Progenitor cell of endocrine pancreas (in vitro differentiated cells): ENCODE results near the gene POM121L2. TPM values are rescaled to one million over a fixed set of nuclear protein-coding genes. Genes with fewer than 3 reads are reported as not detected.

Source experiments
- DNase-seq: peaks from one replicate; pipeline ENCODE4 v3.0.0; 2021; ENCODE audit warnings: low spot score; ENCODE audit not compliant: unreplicated experiment
- H3K27ac Mint-ChIP-seq: 2 replicates; pipeline ENCODE4 v1.8.0; 2021; ENCODE audit warnings: mild to moderate bottlenecking, moderate library complexity, mixed read lengths
- H3K27me3 Mint-ChIP-seq: 2 replicates; pipeline ENCODE4 v1.8.0; 2021; ENCODE audit warnings: mixed read lengths
- H3K36me3 Mint-ChIP-seq: 2 replicates; pipeline ENCODE4 v1.8.0; 2022; ENCODE audit warnings: mixed read lengths; ENCODE audit not compliant: insufficient read depth
- H3K4me1 Mint-ChIP-seq: 2 replicates; pipeline ENCODE4 v1.8.0; 2021; ENCODE audit warnings: low read depth, mixed read lengths
- H3K4me3 Mint-ChIP-seq: 2 replicates; pipeline ENCODE4 v1.8.0; 2021; ENCODE audit warnings: low read depth, mild to moderate bottlenecking, moderate library complexity, mixed read lengths
- H3K9me3 Mint-ChIP-seq: 2 replicates; pipeline ENCODE4 v1.8.0; 2021; ENCODE audit warnings: low read depth, mixed read lengths
- CTCF ChIP-seq: fragments of 200-600 bp; sonication (generic); IDR thresholded peaks from one replicate; pipeline ENCODE4 v1.5.0; 2021; ENCODE audit warnings: antibody characterized with exemption, mild to moderate bottlenecking; ENCODE audit not compliant: unreplicated experiment
- total RNA-seq: library from RNA; stranded (reverse); gene quantifications from 2 replicates; pipeline ENCODE4 v1.2.1, GENCODE V29; 2021

Gene POM121L2
- total RNA-seq, 1 donor from 2014 or later: not detected

GRCh38 chr6:27318973-27319372 is 6.9 kb upstream of the POM121L2 start:
- no peaks in the 10 kb centered on the region for H3K36me3 Mint-ChIP-seq
- DNase-seq: no peak
- H3K4me3 Mint-ChIP-seq: no peak overlapping the region
- no peak overlapping the region for H3K27ac Mint-ChIP-seq
- no peak for TF ChIP-seq CTCF
- peaks cover 21% of the 10 kb centered on the region for H3K27me3 Mint-ChIP-seq
- H3K4me1 Mint-ChIP-seq: peaks cover 2% of the 10 kb centered on the region
- no peaks in the 10 kb centered on the region for H3K9me3 Mint-ChIP-seq

GRCh38 chr6:27314046-27314445 is 2.0 kb upstream of the POM121L2 start:
- Mint-ChIP-seq H3K4me1 (peaks cover 2% of the 10 kb centered on the region), H3K36me3 (no peaks in the 10 kb centered on the region), H3K27me3 (peaks cover 51% of the 10 kb centered on the region), H3K4me3 (no peak overlapping the region), H3K9me3 (peaks cover 5% of the 10 kb centered on the region), H3K27ac (no peak overlapping the region)
- TF ChIP-seq CTCF: no peak
- DNase-seq: no peak

GRCh38 chr6:27312950-27313271 is 838 bp upstream of the POM121L2 start:
- TF ChIP-seq CTCF: no peak
- Mint-ChIP-seq H3K27ac (no peak overlapping the region), H3K36me3 (no peaks in the 10 kb centered on the region), H3K4me3 (peak overlapping the region; percentile 79), H3K27me3 (peaks cover 60% of the 10 kb centered on the region), H3K9me3 (peaks cover 5% of the 10 kb centered on the region), H3K4me1 (peaks cover 2% of the 10 kb centered on the region)
- DNase-seq: no peak

DNA sequence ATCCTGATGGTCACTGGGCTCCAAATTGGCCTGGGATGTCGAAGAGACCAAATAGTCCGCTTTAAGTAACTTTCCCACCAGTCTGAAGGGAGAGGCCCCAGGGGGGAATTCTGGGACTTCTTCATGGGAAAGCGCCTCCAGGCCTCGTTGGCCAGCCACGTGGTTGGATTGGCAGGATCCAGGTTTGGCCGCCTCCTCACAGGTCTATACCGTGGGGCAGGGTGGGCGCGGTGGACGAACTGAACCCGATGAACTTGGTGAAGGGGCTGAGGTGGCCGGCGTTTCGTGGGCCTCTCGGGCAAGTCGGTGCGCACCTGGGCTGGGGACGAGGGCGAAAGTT is 297 bp downstream of the POM121L2 start:
- Mint-ChIP-seq H3K36me3 (no peaks in the 10 kb centered on the region), H3K27me3 (peaks cover 58% of the 10 kb centered on the region), H3K9me3 (peaks cover 5% of the 10 kb centered on the region), H3K27ac (no peak overlapping the region), H3K4me3 (peak overlapping the region; percentile 79), H3K4me1 (peaks cover 2% of the 10 kb centered on the region)
- DNase-seq: no peak
- TF ChIP-seq CTCF: no peak

DNA sequence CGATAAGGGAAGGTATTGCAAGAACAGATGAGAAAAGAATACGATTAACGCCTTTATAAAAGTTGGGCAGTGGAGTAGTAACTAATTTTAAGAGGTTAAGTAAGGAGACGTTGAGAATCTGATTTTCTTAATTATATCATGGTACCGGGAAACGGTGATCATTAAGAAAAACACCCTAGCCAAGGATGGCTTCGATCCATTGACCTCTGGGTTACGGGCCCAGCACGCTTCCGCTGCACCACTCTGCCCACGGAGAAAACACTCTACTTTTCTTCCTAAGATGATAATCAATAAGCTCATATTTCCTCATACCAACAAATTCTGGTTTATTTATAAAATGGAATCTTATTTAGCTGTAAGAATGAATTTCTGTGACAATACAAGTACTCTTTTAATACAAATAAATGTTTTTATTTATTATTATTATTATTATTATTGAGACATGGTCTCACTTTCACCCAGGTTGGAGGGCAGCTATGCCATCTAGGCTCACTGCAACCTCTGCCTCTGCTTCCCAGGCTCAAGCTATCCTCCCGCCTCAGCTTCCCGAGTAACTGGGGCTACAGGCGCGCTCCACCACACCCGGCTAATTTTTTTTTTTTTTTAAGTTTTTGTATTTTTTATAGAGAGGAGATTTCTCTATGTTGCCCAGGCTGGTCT is 8.3 kb downstream of the POM121L2 start:
- Mint-ChIP-seq H3K27ac (no peak overlapping the region), H3K9me3 (peaks cover 4% of the 10 kb centered on the region), H3K36me3 (no peaks in the 10 kb centered on the region), H3K4me1 (no peaks in the 10 kb centered on the region), H3K4me3 (no peak overlapping the region), H3K27me3 (peaks cover 51% of the 10 kb centered on the region)
- DNase-seq: no peak
- TF ChIP-seq CTCF: no peak
